Activated B cell treated with CpG ODN at 0.5 μM for 24 hours (primary cell): ENCODE results near the gene KCNQ1. TPM values are rescaled to one million over a fixed set of nuclear protein-coding genes. Genes with fewer than 3 reads are reported as not detected.

ENCODE experiments used
- ATAC-seq: fragments of 200-7000 bp; cut with Tn5 transposase; one replicate; pipeline ENCODE4 v1.10.0; 2021; ENCODE audit warnings: low read depth, mild to moderate bottlenecking, moderate library complexity
- CTCF ChIA-PET: fragments of 350-600 bp; sonication (Branson Sonifier 250); formaldehyde crosslinking; loops from one replicate; lab custom pipeline; 2021; ENCODE audit warnings: antibody characterized with exemption; lab: Charles Lee
- POLR2A ChIA-PET: fragments of 350-600 bp; sonication (Branson Sonifier 250); formaldehyde crosslinking; loops from one replicate; lab custom pipeline; 2021; ENCODE audit warnings: antibody characterized with exemption; lab: Charles Lee
- DNase-seq: peaks from one replicate; pipeline ENCODE4 v3.0.0; 2022
- H3K27ac Mint-ChIP-seq: one replicate; pipeline ENCODE4 v1.8.0; 2020; ENCODE audit warnings: mixed read lengths
- H3K27me3 Mint-ChIP-seq: one replicate; pipeline ENCODE4 v1.8.0; 2021; ENCODE audit warnings: mixed read lengths
- H3K36me3 Mint-ChIP-seq: one replicate; pipeline ENCODE4 v1.8.0; 2021; ENCODE audit warnings: low read depth, mixed read lengths
- H3K4me1 Mint-ChIP-seq: one replicate; pipeline ENCODE4 v1.8.0; 2021; ENCODE audit warnings: mixed read lengths
- H3K4me3 Mint-ChIP-seq: one replicate; pipeline ENCODE4 v1.8.0; 2020; ENCODE audit warnings: mild to moderate bottlenecking, mixed read lengths
- H3K9me3 Mint-ChIP-seq: one replicate; pipeline ENCODE4 v1.8.0; 2020; ENCODE audit warnings: mixed read lengths
- intact Hi-C: fragments of 100-400 bp; cut with micrococcal nuclease; formaldehyde crosslinking; loops from one replicate; pipeline ENCODE4 v1.15.1; 2024
- total RNA-seq: library from RNA; stranded (reverse); gene quantifications from 2 replicates; pipeline ENCODE4 v1.2.3, GENCODE V29; 2022
- TF ChIP-seq, protein P1 (sequence below): fragments of 200-600 bp; IDR thresholded peaks from one replicate; pipeline ENCODE4 v1.8.0; 2022; ENCODE audit warnings: antibody characterized with exemption, mild to moderate bottlenecking

Gene KCNQ1
- total RNA-seq, 1 donor from 2014 or later, result 6.5 TPM

DNA sequence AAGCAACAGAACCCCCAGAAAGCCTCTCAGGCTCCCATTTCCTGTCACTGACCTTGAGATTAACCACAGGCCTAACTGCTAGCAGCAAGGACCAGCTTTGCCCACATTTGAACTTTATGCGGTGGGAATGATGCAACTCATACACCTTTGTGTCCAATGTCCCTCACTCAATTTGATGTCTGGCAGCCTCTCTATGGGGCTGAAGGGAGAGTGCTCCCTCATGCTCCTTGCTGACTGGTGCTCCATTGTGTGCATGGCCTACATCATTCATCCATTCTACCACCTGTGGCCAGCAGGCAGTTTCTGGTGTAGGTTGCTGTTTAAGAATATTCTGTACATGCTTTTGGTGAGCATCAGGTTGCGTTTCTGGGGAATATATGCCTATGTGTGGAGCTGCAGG is 223.1 kb downstream of the KCNQ1 start:
- TF ChIP-seq, protein P1, sequence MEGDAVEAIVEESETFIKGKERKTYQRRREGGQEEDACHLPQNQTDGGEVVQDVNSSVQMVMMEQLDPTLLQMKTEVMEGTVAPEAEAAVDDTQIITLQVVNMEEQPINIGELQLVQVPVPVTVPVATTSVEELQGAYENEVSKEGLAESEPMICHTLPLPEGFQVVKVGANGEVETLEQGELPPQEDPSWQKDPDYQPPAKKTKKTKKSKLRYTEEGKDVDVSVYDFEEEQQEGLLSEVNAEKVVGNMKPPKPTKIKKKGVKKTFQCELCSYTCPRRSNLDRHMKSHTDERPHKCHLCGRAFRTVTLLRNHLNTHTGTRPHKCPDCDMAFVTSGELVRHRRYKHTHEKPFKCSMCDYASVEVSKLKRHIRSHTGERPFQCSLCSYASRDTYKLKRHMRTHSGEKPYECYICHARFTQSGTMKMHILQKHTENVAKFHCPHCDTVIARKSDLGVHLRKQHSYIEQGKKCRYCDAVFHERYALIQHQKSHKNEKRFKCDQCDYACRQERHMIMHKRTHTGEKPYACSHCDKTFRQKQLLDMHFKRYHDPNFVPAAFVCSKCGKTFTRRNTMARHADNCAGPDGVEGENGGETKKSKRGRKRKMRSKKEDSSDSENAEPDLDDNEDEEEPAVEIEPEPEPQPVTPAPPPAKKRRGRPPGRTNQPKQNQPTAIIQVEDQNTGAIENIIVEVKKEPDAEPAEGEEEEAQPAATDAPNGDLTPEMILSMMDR, result no peak
- Mint-ChIP-seq H3K4me1 (peaks cover 2% of the 10 kb centered on the region), H3K9me3 (no peaks in the 10 kb centered on the region), H3K27ac (no peak overlapping the region), H3K4me3 (no peak overlapping the region), H3K36me3 (peaks cover 17% of the 10 kb centered on the region), H3K27me3 (no peaks in the 10 kb centered on the region)
- POLR2A ChIA-PET, result no interaction called here
- CTCF ChIA-PET, result no interaction called here
- intact Hi-C loops, result no loop called here
- DNase-seq (peak; percentile 11), ATAC-seq (no peak)

DNA sequence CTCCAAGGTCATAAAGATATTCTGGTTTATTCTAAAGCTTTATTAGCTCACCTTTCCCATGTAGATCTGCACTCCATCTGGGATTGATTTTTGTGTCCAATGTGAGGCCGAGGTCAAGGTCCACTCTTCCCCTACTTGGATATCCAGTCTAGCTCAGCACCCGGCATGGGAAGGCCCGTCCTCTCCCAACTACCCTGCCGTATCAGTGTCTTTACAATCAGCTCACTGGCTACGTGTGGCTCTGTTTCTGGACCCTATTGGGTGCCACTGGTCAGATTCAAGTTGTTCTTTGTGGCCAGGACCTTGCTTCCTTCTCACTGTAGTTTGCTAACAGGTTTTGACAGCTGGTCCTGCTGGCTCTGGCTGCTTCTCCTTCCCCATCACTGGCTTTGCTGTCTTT is 224.1 kb downstream of the KCNQ1 start:
- TF ChIP-seq, protein P1, result no peak
- Mint-ChIP-seq H3K27ac (no peak overlapping the region), H3K36me3 (peaks cover 16% of the 10 kb centered on the region), H3K4me3 (no peak overlapping the region), H3K9me3 (no peaks in the 10 kb centered on the region), H3K4me1 (peaks cover 2% of the 10 kb centered on the region), H3K27me3 (no peaks in the 10 kb centered on the region)
- DNase-seq (peak; percentile 9), ATAC-seq (no peak)
- CTCF ChIA-PET, result no interaction called here
- intact Hi-C loops, result no loop called here
- POLR2A ChIA-PET, result no interaction called here

DNA sequence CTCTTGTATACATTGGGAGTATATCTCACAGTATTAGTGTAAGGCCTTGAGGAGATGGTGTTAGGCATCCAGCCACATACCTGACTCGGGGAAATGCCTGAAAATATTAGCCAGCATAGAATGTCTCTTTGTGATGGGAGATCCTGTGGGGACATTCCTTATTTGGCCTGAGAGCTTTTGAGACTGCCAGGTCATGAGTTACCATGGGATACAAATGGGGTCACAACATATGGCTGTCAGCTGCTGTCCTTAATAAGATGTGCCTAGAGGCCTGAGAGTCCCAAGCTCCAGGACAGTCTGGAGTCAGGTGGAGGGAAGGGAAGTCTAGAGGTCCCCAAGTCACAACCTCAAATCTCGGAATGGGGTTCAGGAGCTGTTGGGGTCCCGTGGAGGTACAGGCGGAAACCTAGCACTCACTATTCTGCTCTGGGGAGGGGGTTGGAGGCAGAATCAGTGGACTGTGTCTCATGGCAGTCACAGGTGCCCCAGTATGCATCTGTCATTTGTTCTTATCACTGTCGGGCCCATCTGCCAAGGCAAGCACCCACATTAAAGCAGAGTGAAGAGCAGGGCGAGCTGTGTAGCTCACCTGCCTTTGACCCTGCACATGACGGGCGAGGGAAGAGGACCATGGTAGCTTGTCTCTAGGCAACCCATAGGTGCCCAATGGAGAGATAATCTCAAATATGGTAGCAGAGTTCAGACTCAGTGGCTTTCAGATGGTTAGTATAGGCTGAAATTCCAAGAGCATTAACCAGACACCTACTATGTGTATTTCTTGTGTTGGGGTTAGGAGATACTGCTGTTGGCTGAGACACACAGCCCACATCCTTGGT is 225.0 kb downstream of the KCNQ1 start:
- Mint-ChIP-seq H3K27ac (no peak overlapping the region), H3K36me3 (peaks cover 16% of the 10 kb centered on the region), H3K4me3 (no peak overlapping the region), H3K4me1 (peaks cover 2% of the 10 kb centered on the region), H3K9me3 (no peaks in the 10 kb centered on the region), H3K27me3 (no peaks in the 10 kb centered on the region)
- DNase-seq (no peak), ATAC-seq (no peak)
- CTCF ChIA-PET, result no interaction called here
- TF ChIP-seq, protein P1, result no peak
- intact Hi-C loops, result no loop called here
- POLR2A ChIA-PET, result no interaction called here

DNA sequence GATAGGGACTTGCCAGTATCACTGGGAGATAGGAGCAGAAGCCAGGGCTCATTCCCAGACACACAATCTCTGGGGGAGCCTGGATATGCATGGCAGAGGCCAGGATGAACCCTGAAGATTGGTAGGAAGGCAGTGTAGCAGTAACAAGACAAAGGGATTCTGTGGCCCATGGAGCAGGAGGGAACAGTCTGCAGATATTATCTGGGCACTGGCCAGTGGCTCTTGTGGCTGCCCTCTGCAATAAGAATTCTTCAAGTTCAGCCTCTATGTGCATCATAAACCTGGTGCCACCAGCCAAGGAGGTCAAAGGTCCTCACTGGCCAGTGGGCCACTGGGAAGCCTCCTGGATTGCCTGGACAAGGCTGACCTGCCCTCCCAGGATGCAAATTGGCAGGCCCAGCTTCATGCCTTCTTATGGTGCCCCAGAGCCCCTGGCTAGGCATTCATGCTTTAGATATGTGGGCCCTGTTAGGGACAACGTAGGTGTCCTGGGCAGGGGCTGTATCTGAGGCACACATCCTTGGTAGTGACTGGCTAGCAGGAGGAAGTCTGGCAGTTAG is 225.8 kb downstream of the KCNQ1 start:
- Mint-ChIP-seq H3K4me3 (no peak overlapping the region), H3K4me1 (peaks cover 2% of the 10 kb centered on the region), H3K9me3 (no peaks in the 10 kb centered on the region), H3K36me3 (peaks cover 17% of the 10 kb centered on the region), H3K27ac (no peak overlapping the region), H3K27me3 (no peaks in the 10 kb centered on the region)
- intact Hi-C loops, result no loop called here
- no peak for DNase-seq
- no peak for ATAC-seq
- ChIA-PET CTCF (no interaction called here), POLR2A (no interaction called here)
- TF ChIP-seq, protein P1, result no peak

DNA sequence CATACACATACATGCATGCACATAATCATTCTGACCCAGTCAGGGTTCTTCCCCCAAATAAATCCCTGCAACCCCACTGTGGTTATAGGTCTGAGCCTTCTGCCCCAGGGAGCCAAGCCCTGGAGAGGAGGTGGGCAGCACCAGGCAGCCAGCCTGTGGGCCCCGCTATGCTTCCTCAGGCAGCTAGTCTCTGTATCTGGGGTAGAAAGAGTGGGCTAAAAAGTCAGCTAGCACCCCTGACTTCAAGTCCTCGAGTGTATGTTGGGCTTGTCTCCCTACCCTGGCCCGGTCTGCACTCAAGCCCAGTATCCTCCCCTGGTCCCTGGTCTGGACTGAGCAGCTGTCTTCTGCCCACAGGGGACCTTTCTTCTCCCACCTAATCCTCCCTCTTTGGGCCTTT is 226.9 kb downstream of the KCNQ1 start:
- H3K36me3 Mint-ChIP-seq, result peaks cover 15% of the 10 kb centered on the region
- H3K9me3 Mint-ChIP-seq, result no peaks in the 10 kb centered on the region
- H3K4me1 Mint-ChIP-seq, result peaks cover 9% of the 10 kb centered on the region
- H3K4me3 Mint-ChIP-seq, result no peak overlapping the region
- DNase-seq (no peak), ATAC-seq (no peak)
- CTCF ChIA-PET, result no interaction called here
- TF ChIP-seq, protein P1, result no peak
- POLR2A ChIA-PET, result no interaction called here
- no peak overlapping the region for H3K27ac Mint-ChIP-seq
- intact Hi-C loops, result no loop called here
- H3K27me3 Mint-ChIP-seq, result no peaks in the 10 kb centered on the region
